Chondrocyte (in vitro differentiated cells): Measurements from ENCODE around the gene PSME3. TPM values are rescaled to one million over a fixed set of nuclear protein-coding genes. Genes with fewer than 3 reads are reported as not detected.

Experiments
- DNase-seq: peaks from one replicate; pipeline ENCODE4 v3.0.0; 2021; ENCODE audit warnings: mixed read lengths, low spot score
- H3K27ac Mint-ChIP-seq: one replicate; pipeline ENCODE4 v1.8.0; 2021; ENCODE audit warnings: mild to moderate bottlenecking, moderate library complexity, mixed read lengths; ENCODE audit not compliant: unreplicated experiment
- H3K27me3 Mint-ChIP-seq: 2 replicates; pipeline ENCODE4 v1.8.0; 2021; ENCODE audit warnings: low read depth, mixed read lengths
- H3K36me3 Mint-ChIP-seq: 2 replicates; pipeline ENCODE4 v1.8.0; 2021; ENCODE audit warnings: low read depth, mixed read lengths
- H3K4me1 Mint-ChIP-seq: 2 replicates; pipeline ENCODE4 v1.8.0; 2021; ENCODE audit warnings: low read depth, mild to moderate bottlenecking, mixed read lengths
- H3K4me3 Mint-ChIP-seq: one replicate; pipeline ENCODE4 v1.8.0; 2021; ENCODE audit warnings: mild to moderate bottlenecking, moderate library complexity, mixed read lengths; ENCODE audit not compliant: unreplicated experiment
- H3K9me3 Mint-ChIP-seq: 2 replicates; pipeline ENCODE4 v1.8.0; 2021; ENCODE audit warnings: low read depth, mixed read lengths
- long read RNA-seq: library from polyadenylated mRNA; stranded (forward); transcript quantifications from one replicate; pipeline ENCODE4 v2.0.0, GENCODE V29; 2021
- total RNA-seq: library from RNA; stranded (reverse); gene quantifications from 3 replicates; pipeline ENCODE4 v1.2.1, GENCODE V29; 2021
- TF ChIP-seq, protein P1 (sequence below): fragments of 200-600 bp; sonication (generic); IDR thresholded peaks from 2 replicates; pipeline ENCODE4 v1.5.0; 2021; ENCODE audit warnings: antibody characterized with exemption, mild to moderate bottlenecking, moderate library complexity

PSME3 gene, protein sequence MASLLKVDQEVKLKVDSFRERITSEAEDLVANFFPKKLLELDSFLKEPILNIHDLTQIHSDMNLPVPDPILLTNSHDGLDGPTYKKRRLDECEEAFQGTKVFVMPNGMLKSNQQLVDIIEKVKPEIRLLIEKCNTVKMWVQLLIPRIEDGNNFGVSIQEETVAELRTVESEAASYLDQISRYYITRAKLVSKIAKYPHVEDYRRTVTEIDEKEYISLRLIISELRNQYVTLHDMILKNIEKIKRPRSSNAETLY
- 99.7 to 117 TPM (median 111 TPM) in 3 replicates for total RNA-seq
- long read RNA-seq, transcript PSME3-210 (11 exons, 998 nt): major isoform, 82 of 91 reads
- long read RNA-seq, partial matches to known transcripts: 0 of 91 reads
- long read RNA-seq, other reads (novel, unspliced or antisense): 8 of 91 reads

DNA sequence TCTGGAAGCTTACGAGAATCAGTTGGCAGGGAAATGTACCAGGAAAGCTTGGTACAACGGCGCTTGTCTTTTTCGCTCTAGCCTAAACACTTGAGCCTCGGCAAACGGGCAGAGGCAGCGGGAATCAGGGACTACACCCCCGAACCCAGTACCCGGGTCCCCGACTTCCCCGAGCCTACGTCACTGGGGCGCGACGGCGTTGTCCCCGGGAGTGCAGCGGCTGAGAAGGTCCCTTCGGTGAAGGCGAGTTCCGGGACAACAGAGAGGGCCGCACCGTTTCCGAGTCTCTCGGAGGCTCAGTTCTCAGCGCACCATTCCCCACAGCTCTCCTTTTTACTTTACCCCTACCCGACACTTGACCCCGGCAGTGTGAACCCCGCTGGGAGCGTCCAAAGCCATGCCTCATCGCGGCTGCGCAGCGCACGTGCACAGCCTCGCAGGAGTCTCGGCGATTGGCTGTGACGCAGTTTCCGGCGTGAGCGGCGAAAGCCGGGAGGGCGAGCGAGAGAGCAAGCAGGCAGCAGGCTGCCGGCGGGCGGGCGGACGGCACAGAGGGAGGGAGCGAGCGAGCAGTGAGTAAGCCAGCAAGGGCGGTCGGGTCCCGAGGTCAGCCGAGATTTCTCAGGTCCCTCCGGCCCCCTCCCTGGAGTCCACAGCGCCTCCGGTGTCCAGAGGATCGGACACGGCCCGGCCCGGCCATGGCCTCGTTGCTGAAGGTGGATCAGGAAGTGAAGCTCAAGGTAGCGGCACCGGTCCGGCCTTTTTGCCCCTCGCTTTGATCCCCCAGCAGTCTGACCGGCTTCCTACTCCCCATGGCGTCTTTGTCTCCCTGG, at the start of gene PSME3:
Gene PSME3, plus strand, starts transcription at position 464 of the 833 bp plus-strand sequence. Its CDS starts 235 bp downstream, at position 699.
- Mint-ChIP-seq H3K4me1 (peaks cover 21% of the 10 kb centered on the region), H3K27ac (peak within 1 kb of the TSS; percentile 99), H3K9me3 (no peaks in the 10 kb centered on the region)

DNA sequence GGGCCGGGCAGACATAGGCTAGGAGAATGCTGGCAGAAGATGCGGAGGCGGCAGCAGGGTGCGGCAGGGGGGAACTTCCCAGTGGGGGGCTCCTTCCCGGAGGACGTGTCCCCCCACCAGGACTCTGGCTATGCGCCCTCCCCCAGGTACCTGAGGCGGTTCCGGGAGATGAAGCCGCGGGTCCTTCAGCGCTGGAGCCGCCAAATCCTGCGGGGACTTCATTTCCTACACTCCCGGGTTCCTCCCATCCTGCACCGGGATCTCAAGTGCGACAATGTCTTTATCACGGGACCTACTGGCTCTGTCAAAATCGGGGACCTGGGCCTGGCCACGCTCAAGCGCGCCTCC, 49.4 kb upstream of the PSME3 start:
- TF ChIP-seq, protein P1, sequence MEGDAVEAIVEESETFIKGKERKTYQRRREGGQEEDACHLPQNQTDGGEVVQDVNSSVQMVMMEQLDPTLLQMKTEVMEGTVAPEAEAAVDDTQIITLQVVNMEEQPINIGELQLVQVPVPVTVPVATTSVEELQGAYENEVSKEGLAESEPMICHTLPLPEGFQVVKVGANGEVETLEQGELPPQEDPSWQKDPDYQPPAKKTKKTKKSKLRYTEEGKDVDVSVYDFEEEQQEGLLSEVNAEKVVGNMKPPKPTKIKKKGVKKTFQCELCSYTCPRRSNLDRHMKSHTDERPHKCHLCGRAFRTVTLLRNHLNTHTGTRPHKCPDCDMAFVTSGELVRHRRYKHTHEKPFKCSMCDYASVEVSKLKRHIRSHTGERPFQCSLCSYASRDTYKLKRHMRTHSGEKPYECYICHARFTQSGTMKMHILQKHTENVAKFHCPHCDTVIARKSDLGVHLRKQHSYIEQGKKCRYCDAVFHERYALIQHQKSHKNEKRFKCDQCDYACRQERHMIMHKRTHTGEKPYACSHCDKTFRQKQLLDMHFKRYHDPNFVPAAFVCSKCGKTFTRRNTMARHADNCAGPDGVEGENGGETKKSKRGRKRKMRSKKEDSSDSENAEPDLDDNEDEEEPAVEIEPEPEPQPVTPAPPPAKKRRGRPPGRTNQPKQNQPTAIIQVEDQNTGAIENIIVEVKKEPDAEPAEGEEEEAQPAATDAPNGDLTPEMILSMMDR: no peak
- Mint-ChIP-seq H3K4me3 (no peak overlapping the region), H3K27me3 (peaks cover 8% of the 10 kb centered on the region), H3K4me1 (peaks cover 20% of the 10 kb centered on the region), H3K27ac (no peak overlapping the region), H3K9me3 (no peaks in the 10 kb centered on the region), H3K36me3 (peaks cover 3% of the 10 kb centered on the region)
- DNase-seq: no peak

More for the DNA sequence above, at the start of gene PSME3:
- TF ChIP-seq, protein P1: peak; percentile 41
- Mint-ChIP-seq H3K4me3 (peak within 1 kb of the TSS; percentile 97), H3K27me3 (peaks cover 4% of the 10 kb centered on the region), H3K36me3 (peaks cover 4% of the 10 kb centered on the region)
- no peak for DNase-seq

DNA sequence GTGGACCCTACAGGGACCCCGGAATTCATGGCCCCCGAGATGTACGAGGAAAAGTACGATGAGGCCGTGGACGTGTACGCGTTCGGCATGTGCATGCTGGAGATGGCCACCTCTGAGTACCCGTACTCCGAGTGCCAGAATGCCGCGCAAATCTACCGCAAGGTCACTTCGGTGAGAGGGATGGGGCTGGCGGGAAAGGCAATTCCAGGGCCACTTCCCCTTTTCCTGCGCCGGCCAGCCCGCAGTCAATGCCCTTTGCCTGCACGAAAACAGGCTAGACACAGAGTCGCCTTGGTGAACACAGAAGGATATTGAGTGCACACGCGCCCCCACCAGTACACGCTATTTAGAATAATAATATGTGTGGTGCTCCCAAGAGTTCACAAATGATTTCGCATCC, 48.8 kb upstream of the PSME3 start:
- TF ChIP-seq, protein P1: no peak
- Mint-ChIP-seq H3K4me3 (no peak overlapping the region), H3K4me1 (peaks cover 19% of the 10 kb centered on the region), H3K9me3 (no peaks in the 10 kb centered on the region), H3K36me3 (no peaks in the 10 kb centered on the region), H3K27ac (no peak overlapping the region), H3K27me3 (peaks cover 8% of the 10 kb centered on the region)
- DNase-seq: no peak

DNA sequence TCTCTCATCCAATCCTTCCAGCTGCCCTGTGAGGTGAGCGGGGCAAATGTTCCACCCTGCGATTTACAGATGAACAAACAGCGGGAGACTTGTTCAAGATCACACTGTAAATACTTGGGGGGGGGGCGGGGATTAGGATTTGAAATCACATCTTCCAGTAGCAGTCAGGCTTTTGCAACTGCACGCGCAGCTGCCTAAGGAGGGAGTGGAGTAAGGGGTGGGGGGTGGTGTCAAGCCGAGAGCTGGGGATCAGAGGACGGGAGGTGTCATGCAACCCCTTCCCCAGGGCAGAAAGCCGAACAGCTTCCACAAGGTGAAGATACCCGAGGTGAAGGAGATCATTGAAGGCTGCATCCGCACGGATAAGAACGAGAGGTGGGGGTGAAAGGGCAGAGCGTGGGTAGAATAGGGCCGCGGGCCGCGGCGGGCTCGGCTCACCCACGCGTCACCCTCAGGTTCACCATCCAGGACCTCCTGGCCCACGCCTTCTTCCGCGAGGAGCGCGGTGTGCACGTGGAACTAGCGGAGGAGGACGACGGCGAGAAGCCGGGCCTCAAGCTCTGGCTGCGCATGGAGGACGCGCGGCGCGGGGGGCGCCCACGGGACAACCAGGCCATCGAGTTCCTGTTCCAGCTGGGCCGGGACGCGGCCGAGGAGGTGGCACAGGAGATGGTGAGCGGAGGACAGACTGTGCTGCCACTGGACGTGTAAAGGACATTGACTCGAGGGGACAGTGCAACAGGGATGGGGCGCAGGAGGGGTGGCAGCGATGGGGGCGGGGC, 48.2 kb upstream of the PSME3 start:
- Mint-ChIP-seq H3K27me3 (peaks cover 8% of the 10 kb centered on the region), H3K9me3 (no peaks in the 10 kb centered on the region)

More for the DNA sequence above, 48.2 kb upstream of the PSME3 start:
- TF ChIP-seq, protein P1: no peak
- Mint-ChIP-seq H3K27ac (no peak overlapping the region), H3K4me3 (no peak overlapping the region), H3K4me1 (peaks cover 13% of the 10 kb centered on the region), H3K36me3 (no peaks in the 10 kb centered on the region)
- no peak for DNase-seq
